GM18499 (cell line): ENCODE measurements around the gene FCHSD2.

ENCODE experiments used
- ATAC-seq: cut with Tn5 transposase; IDR thresholded peaks from one replicate; pipeline ENCODE4 v1.9.1; 2021; ENCODE audit warnings: moderate number of reproducible peaks; ENCODE audit not compliant: insufficient read depth, unreplicated experiment

FCHSD2 gene

GRCh38 chr11:73173755-73174494 lies 31.8 kb upstream of the FCHSD2 start:
- no peak for ATAC-seq

GRCh38 chr11:73172992-73173656 lies 31.0 kb upstream of the FCHSD2 start:
- no peak for ATAC-seq

GRCh38 chr11:73171436-73172161 lies 29.5 kb upstream of the FCHSD2 start:
- no peak for ATAC-seq

- ATAC-seq = no peak
These were observed 28.0 kb upstream of the FCHSD2 start for GRCh38 chr11:73170140-73170539.

GRCh38 chr11:73168925-73169579 lies 26.9 kb upstream of the FCHSD2 start:
- no peak for ATAC-seq

- ATAC-seq = no peak
These were observed 25.3 kb upstream of the FCHSD2 start for GRCh38 chr11:73167363-73167954.

- no peak for ATAC-seq
These were observed 22.9 kb upstream of the FCHSD2 start for GRCh38 chr11:73164803-73165540.

GRCh38 chr11:73163638-73164174 lies 21.6 kb upstream of the FCHSD2 start:
- ATAC-seq = no peak

- ATAC-seq = no peak
These were observed 20.1 kb upstream of the FCHSD2 start for GRCh38 chr11:73162196-73162740.

- no peak for ATAC-seq
These were observed 18.1 kb upstream of the FCHSD2 start for GRCh38 chr11:73160005-73160760.

- no peak for ATAC-seq
These were observed 17.2 kb upstream of the FCHSD2 start for GRCh38 chr11:73159297-73159696.

GRCh38 chr11:73158356-73159051 lies 16.4 kb upstream of the FCHSD2 start:
- ATAC-seq = no peak

GRCh38 chr11:73157101-73158010 lies 15.2 kb upstream of the FCHSD2 start:
- ATAC-seq = no peak

GRCh38 chr11:73156686-73157085 lies 14.6 kb upstream of the FCHSD2 start:
- ATAC-seq = no peak

GRCh38 chr11:73156114-73156513 lies 14.0 kb upstream of the FCHSD2 start:
- no peak for ATAC-seq

- ATAC-seq = no peak
These were observed 13.0 kb upstream of the FCHSD2 start for GRCh38 chr11:73155102-73155501.

GRCh38 chr11:73154178-73154577 lies 12.1 kb upstream of the FCHSD2 start:
- peak; percentile 36 for ATAC-seq
